ENCODE data around the gene AHNAK.

Gene AHNAK

DNA sequence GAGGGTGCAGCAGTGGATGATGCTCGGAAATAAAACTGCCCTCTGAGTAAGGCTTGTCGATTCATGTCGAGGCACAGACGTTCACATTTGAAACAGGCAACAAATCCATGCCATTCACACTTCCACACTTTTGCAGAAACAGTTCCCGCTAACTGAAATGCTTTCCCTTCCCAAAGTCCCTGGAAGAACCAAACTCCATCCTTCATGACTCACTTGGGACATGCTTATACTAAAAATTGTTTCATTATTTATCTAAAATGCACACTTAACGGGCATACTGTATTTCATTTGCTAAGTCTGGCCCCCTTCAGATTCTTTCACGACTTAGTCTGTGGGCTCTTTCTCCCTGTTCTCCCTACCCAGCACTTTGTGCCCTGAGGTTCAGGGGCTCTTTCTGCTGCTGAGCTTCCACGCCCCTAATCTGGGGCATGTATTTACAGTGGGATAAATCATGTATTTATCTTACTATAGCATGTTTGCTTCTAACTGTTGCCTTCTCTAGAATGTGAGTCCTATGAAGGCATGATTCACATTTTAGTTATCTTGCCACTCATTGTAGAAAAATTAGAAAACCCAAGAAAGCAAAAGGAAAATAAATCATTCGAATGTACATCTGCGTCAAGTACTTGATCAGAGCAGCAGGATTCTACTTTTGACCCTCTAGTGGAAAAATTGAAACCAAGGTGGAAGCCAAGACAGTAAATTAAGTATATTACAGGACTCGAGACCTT lies 115.3 kb downstream of the AHNAK start:
- DNase-seq, result no peak

DNA sequence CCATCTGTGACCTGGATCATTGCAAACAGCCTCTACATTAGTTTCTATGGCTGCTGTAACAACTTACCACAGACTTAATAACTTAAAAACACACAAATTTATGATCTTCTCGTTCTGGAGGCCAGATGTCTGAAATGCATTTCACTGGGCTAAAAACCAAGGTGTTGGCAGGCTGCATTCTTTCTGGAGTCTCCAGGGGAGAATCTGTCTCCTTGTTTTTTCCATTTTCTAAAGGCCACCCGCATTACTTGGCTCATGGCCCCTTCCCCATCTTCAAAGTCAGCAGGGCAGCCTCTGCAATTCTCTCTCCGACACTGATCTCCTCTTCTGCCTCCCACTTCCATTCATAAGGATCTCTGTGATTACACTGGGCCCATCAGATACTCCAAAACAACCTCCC lies 116.2 kb downstream of the AHNAK start:
- DNase-seq, result no peak

DNA sequence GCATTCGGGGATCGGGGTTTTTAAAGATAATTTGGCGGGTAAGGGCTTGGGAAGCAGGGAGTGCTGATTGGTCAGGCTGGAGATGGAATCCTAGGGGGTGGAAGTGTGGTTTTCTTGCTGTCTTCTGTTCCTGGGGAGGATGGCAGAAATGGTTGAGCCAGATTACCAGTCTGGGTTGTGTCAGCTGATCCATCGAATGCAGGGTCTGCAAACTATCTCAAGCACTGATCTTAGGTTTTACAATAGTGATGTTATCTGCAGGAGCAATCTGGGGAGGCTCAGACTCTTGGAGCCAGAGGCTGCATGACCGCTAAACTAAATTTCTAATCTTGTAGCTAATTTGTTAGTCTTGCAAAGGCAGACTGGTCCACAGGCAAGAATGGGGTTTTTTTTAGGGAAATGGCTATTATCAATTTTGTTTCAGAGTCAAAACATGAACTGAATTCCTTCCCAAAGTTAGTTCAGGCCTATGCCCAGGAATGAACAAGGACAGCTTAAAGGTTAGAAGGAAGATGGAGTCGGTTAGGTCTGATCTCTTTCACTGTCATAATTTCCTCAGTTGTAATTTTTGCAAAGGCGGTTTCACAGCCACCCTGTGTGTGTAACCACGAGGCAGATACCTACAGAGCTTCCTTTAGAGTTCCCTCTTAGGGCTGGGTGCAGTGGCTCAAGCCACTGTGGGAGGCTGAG lies 117.6 kb downstream of the AHNAK start:
- DNase-seq, result peak; percentile 94

GRCh38 chr11:62427630-62428233 lies 118.9 kb downstream of the AHNAK start:
- no peak for DNase-seq

DNA sequence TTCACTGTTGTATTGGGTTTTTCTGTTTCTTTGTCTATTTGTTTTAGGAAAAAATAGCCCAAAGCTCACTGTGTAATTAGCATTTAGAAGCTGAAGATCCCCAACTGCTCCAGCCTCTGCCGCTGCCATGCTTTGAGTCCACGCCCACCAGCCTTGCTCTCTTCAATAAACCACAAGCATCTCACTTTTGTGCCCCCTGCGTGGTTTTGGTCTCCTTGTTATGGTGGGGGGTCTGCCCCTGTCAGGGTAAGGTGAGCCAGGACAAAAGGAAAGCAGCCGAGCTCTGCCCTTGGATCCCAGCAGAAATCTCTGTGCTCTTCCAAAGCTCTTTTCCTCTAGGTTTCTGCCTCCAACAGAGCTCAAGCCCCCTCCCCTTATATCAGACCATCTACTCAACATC lies 123.6 kb downstream of the AHNAK start:
- no peak for DNase-seq

DNA sequence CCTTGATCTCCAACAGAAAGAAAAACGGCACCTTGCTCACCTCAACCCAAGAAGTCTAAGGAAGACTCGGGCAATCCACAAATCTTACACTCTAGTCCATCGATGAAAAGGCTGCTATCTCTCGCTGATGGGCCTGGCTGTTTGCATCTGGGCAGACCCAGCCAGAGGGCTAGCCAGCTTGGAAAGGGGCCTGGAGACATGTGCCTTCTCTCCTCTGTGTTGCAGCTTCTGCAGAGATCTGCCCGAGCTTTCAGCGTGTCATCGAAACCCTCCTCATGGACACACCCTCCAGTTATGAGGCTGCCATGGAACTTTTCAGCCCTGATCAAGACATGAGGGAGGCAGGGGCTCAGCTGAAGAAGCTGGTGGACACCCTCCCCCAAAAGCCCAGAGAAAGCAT lies 124.6 kb downstream of the AHNAK start:
- DNase-seq, result no peak

DNA sequence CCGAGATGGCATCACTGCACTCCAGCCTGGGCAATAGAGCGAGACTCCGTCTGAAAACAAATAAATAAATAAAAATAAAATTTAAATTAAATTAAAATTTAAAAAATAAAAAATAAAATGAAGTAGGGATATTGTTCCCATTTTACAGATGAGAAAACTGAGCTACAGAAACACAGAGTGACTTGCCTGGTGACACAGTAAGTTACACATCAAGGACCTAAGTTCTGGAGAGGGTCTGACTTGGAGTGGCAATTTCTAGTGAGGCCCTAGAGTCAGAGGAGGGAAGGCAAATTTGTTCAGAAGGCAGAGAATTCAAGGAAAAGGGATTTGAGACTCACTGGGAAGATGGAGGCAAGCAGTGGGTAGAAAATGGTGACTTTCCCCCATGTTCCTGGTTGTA lies 125.7 kb downstream of the AHNAK start:
- no peak for DNase-seq

DNA sequence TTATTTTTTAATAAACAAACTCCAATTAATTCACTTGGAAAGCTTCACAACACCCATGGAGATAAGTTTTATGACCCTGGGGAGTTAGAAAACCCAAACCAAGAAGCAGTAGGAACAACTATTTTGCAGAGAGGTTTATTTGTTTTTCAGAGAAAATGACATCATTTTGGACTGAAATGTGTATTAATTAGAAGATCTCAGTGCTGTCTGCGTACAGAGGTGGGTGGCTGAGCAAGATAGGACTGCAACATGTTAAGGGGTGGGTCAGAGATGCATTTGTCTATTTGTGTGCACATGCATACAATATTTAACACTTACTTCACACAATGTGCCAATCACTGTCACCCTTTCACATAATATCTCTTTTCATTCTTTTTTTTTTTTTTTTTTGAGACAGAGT lies 126.7 kb downstream of the AHNAK start:
- DNase-seq, result no peak

- DNase-seq, result no peak
Observed at GRCh38 chr11:62419314-62419929, 127.2 kb downstream of the AHNAK start.

DNA sequence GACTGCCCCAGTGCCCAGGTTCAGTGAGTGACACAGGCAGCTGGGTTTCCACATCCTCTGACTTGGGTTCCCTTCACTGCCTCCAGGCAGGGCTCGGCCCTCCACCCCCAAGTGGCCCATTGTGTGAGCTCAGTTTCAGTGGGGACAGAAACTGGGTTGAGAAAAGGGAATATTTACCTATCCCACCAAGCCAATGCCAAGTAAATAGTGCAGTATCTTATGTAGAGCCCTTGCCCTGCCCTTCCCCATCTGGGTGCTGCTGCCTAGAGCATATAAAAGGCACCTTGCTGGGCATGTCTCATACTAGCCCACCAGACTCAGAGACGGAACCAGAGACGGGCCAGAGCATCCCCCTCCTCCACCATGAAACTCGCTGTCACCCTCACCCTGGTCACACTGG lies 127.9 kb downstream of the AHNAK start, which contains the start of gene SCGB1A1:
Gene SCGB1A1 (plus strand): TSS at position 301 of the 400 bp plus-strand sequence. CDS start 63 bp downstream, at position 364.
- DNase-seq, result no peak

DNA sequence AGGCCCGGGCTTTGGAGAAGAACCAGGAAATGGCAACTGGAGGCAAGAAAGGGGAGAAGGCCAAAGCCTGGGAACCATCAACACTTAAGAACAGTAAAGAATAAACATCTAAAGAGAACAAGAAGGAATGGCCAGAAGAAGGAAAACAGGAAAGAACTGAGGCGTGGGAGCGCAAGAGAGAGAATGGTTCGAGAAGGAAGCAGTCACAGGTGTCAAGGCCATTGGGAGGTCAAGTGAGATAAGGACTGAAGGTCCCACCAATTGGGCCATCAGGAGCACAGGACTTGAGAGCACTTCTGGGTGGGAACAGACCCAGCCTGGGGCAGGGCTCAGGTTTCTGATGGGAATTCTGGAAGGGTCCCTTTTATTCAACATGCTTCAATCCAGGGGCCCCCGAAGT lies 128.5 kb downstream of the AHNAK start:
- no peak for DNase-seq

DNA sequence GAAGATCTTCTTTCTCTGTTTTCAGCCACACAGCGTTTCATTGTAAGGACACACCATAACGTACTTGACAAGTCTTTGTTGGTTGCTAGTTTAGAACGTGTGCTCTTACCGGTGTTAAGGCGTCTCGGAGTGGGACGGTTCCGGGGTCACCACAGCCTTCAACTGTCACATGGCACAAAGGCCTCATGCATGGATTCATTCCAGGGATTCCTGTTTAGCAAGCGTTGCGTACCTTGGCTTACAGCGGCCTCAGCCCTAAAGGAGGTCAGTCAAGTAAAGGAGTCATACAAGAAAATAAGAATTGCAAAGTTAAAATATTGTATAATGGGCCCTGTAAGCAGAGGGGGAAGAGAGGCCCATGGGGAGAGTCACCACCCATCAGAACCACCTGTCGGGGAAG lies 130.0 kb downstream of the AHNAK start:
- no peak for DNase-seq

DNA sequence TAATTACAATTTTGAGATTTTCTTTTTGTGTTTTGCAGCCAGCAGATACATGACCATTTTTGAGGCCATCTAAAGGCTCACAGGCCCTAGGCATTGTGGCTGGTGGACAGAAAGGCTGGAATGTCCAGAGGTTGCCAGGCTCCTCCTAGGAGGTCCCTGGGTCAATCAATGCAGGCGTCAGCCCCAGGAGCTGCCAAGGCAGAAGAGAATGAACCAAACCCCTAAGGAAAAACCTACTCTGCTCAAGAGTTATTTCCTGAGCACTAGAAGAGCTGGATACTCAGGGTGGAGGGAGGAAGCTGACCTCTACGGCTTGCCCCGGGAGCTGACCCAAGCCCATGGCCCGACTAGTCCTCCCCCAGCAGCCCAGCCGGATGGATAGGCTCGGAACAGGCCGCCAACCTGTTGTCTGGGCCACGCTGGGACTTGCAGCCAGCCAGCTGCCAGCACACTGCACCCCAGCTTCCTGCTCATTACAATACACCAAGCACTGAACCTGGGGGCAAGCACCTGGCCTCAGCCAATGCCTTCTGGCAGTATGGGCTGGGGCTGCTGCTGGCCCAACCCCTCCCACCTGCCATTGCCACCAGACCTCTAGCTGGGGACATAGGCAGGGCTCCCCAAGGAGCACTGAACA lies 133.4 kb downstream of the AHNAK start:
- no peak for DNase-seq

DNA sequence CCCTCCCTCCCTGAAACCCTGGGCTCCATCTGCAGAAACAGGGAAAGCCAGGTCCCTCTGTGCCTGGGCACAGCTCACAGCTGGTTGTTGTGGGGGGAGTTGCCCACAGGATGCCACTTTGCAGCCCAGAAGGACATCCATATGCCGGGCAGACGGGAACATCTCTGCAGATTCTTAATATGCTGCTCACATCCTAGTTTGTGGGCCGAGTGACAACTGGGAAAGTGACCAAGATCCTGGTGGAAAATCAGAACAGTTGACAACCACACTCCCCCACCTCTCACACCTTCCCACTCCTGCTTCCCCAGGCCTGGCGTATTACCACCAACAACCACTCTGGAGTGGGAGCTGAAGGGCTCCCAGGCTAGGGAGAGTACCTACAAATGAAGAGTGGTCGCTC lies 135.1 kb downstream of the AHNAK start:
- no peak for DNase-seq

GRCh38 chr11:62410972-62411371 lies 135.6 kb downstream of the AHNAK start:
- no peak for DNase-seq

GRCh38 chr11:62409831-62410230 lies 136.8 kb downstream of the AHNAK start:
- no peak for DNase-seq

DNA sequence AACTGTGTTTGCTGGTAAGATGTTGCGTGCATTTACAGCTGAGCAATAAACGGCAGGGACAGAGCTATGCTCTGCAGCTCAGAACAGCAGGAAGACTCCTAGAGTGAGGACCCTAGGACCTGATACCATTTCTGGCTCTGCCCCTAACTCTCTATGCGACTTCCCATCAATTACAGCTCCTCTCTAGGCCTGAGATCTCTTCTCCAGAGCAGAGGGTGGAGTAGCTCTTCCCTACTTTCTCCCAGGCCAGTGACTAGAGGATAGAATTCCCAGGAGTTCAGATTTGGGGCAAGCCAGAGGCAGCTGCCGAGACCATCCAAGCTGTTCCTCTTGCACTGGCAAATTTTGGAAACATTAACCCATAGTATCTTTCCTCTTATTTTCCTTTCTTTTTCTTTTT lies 140.6 kb downstream of the AHNAK start:
- DNase-seq, result no peak

DNA sequence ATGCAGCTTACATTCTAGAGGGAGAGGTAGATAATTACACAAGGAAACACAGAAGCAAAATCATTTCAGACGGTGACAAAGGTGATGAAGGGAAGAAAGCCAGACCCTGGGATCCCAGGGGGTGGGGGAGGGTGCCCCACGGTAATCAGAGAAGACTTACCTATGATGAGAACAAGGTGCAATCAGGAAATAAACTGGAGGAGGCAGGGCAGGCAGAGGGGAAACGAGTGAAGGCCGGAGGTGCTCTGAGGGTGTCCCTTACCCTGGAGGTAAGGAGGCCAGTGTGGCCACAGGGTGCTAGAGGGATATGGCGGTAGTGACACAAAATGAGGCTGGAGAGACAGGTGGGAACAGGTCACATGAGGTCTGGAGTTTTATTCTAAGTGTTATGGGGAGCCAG lies 141.7 kb downstream of the AHNAK start:
- DNase-seq, result no peak

- no peak for DNase-seq
Observed at GRCh38 chr11:62404435-62404834, 142.2 kb downstream of the AHNAK start.

DNA sequence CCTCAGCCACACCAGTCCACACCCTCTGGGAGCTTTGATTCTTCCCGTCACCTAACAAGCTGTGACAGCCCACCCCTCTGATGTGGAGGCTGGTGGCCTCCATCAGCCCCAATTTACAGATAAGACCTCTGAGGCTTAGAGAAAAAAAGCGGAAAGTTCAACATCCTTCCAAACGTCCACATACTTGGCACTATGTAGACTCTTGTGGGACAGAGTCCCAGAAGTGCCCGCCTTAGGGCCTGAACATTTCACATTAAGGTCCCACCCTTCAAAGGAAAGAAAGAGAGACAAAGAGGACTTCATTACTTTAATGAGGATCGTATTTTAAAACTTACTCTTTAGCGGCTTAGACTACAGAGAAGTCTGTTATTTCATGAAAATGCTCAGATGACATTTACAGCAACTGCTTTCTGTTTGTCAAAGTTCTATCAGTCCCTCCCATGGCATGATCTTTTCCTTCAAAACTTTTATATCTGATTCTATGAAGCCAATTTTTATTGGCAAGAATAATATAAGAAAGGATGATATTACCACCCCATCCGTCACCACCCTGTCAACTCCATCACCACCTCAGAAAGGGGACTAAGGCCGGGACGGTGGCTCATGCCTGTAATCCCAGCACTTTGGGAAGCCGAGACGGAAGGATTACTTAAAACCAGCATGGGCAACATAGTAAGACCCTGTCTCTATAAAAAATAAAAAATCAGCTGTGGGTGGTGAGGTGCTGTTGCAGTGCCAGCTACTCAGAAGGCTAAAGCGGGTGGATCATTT lies 143.5 kb downstream of the AHNAK start:
- DNase-seq, result no peak

- no peak for DNase-seq
Observed at GRCh38 chr11:62402226-62402959, 144.2 kb downstream of the AHNAK start.

DNA sequence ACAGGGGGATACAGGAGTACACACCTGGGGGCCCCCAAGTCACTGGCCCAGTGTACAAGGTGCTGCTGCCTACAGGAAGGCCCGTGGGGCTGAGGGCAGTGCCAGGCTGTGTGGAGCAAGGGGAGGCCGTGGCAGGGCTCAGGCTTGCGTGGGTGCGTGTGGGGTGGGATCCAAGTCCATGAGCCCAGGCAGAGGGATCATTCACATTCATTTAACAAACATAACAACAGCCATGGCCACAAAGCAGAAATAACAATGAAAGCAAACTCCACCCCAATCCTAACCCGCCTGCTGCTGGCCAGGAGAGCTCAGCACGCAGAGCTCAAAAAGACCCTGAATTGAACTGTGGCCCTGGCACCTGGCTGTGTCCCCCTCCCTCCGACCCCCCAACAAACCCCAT lies 144.8 kb downstream of the AHNAK start:
- no peak for DNase-seq

All from islet precursor cell (in vitro differentiated cells).